Right lobe of liver (tissue), 6 donors: Measurements from ENCODE around the gene CCHCR1. TPM values are rescaled to one million over a fixed set of nuclear protein-coding genes. Genes with fewer than 3 reads are reported as not detected.

Source experiments
- ATAC-seq, 4 donors: fragments of 200-7000 bp; cut with Tn5 transposase; one replicate each; pipeline ENCODE4 v1.9.1; 2020; ENCODE audit warnings: mild to moderate bottlenecking in 4 of 4, moderate library complexity in 4 of 4
- DNase-seq, 3 donors: peaks; one replicate each; pipeline ENCODE4 v3.0.0-alpha.2; 2020
- H3K27ac ChIP-seq, 3 donors: fragments of 200-600 bp; one replicate each; pipeline ENCODE4 v1.8.0; 2022
- H3K27me3 ChIP-seq, 2 donors: fragments of 200-600 bp; one replicate each; pipeline ENCODE4 v1.8.0; 2022
- H3K36me3 ChIP-seq, 4 donors: fragments of 200-600 bp; sonication (generic) in 1 of 4; one replicate each; pipeline versions ENCODE4 v1.5.1 to v1.8.0; 2017 to 2022; ENCODE audit warnings: control low read depth in 1 of 4
- H3K4me1 ChIP-seq, 4 donors: fragments of 200-600 bp; sonication (generic) in 1 of 4; one replicate each; pipeline versions ENCODE4 v1.5.1 to v1.8.0; 2017 to 2022; ENCODE audit warnings: control low read depth in 1 of 4
- H3K4me3 ChIP-seq, 3 donors: fragments of 200-600 bp; one replicate each; pipeline ENCODE4 v1.8.0; 2022
- H3K9me3 ChIP-seq, 4 donors: fragments of 200-600 bp; sonication (generic) in 1 of 4; one replicate each; pipeline versions ENCODE4 v1.5.1 to v1.8.0; 2017 to 2022; ENCODE audit warnings: control low read depth in 1 of 4
- POLR2A ChIP-seq: fragments of 450-650 bp; IDR thresholded peaks from one replicate; pipeline ENCODE4 v1.6.1; 2017; ENCODE audit warnings: antibody characterized with exemption, mild to moderate bottlenecking
- WGBS: methylation state at CpG from one replicate; pipeline ENCODE4 v1.1.6; 2018; ENCODE audit warnings: low coverage, low lambda C conversion rate; ENCODE audit not compliant: insufficient coverage; ENCODE audit errors: missing lambda C conversion rate; 5-methylcytosine and 5-hydroxymethylcytosine counted together
- intact Hi-C, 2 donors: fragments of 100-400 bp; cut with DNase I; formaldehyde crosslinking; loops; one replicate each; pipeline versions ENCODE4 v1.11.2 to v1.14.1; 2022
- total RNA-seq, 6 experiments: library from RNA; depleted of rRNA in 2 of 6; stranded (reverse); fragments of >200 nt in 2 of 6; fragmentation: NEBNext Ultra II Directional in 3 of 6; extraction: Animal tissue kit (Norgen Biotek cat#: 25700) in 3 of 6; gene quantifications; one replicate each; pipeline versions ENCODE4 v1.1.0 to v1.2.4, GENCODE V29; 2016 to 2023
- TF ChIP-seq, protein P1 (sequence below), 4 donors: fragments of 200-600 bp in 3 of 4; fragments of 450-650 bp in 1 of 4; IDR thresholded peaks; one replicate each; pipeline versions ENCODE4 v1.5.1 to v1.8.0; 2016 to 2022; ENCODE audit warnings: antibody characterized with exemption in 4 of 4, mild to moderate bottlenecking in 2 of 4
- donor health status: DM: no; HTN: yes; CAD: no.
- donor health status: DM: no; HTN: no; CAD: no.
- donor health status: DM: no; HTN: no; CAD: no.
- donor health status: DM: no; HTN: yes; CAD: no.
- donor health status: DM: no; HTN: yes; CAD: no.

Gene CCHCR1
- total RNA-seq, 6 experiments from 2014 or later = 6.0 to 9.1 (median 8.0) TPM

DNA sequence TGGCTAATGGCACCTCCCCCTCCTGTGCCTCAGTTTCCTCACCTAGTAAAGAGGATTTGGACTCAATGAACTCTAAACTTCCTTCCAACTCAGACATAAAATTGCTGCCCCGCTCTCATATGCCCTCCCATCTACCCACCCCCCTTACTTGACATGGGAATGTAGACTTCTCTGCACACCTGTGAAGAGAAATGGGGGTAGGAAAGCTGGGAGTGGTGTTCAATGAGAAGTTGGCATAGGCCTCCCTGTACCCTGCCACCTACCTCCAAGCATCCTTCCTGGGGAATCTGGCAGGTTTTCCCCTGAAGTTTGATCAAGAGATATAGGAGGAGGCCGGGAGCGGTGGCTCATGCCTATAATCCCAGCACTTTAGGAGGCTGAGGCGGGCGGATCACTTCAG, 16.8 kb upstream of the CCHCR1 start:
- H3K9me3 ChIP-seq = no peaks in the 10 kb centered on the region
- no peaks in the 10 kb centered on the region for H3K4me1 ChIP-seq
- H3K36me3 ChIP-seq = no peaks in the 10 kb centered on the region
- intact Hi-C loops = no loop called here
- H3K27ac ChIP-seq = no peak overlapping the region
- ATAC-seq (no peak), DNase-seq (no peak)
- H3K27me3 ChIP-seq = no peaks in the 10 kb centered on the region
- TF ChIP-seq POLR2A = no peak
- TF ChIP-seq, protein P1, sequence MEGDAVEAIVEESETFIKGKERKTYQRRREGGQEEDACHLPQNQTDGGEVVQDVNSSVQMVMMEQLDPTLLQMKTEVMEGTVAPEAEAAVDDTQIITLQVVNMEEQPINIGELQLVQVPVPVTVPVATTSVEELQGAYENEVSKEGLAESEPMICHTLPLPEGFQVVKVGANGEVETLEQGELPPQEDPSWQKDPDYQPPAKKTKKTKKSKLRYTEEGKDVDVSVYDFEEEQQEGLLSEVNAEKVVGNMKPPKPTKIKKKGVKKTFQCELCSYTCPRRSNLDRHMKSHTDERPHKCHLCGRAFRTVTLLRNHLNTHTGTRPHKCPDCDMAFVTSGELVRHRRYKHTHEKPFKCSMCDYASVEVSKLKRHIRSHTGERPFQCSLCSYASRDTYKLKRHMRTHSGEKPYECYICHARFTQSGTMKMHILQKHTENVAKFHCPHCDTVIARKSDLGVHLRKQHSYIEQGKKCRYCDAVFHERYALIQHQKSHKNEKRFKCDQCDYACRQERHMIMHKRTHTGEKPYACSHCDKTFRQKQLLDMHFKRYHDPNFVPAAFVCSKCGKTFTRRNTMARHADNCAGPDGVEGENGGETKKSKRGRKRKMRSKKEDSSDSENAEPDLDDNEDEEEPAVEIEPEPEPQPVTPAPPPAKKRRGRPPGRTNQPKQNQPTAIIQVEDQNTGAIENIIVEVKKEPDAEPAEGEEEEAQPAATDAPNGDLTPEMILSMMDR (IDR thresholded peaks at IDR 0.05) = no peak
- 100% methylated on average over 1 of the region's 5 CpGs for WGBS
- no peak overlapping the region for H3K4me3 ChIP-seq

DNA sequence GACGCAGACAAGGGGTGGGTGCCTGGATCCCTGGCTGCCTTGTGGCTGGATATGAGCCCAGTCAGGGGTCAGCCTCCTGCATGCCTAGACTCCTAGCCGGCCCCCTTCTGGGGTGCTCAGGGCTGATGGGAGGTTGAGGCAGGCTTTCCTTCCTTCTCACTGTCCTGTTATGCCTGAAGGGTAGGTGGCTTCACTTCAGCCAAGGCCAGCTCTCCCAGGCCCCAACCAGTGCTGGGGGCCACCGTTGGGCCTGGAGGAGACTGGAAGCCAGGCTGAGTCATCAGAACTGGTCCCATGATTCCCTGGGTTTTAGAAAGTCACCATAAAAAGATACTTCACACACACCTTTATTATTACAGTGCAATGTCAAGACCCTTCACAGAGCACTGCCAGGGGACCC, 15.8 kb upstream of the CCHCR1 start:
- DNase-seq (no peak), ATAC-seq (no peak)
- Histone ChIP-seq H3K4me3 (no peak overlapping the region), H3K36me3 (no peaks in the 10 kb centered on the region), H3K27ac (no peak overlapping the region), H3K9me3 (no peaks in the 10 kb centered on the region), H3K4me1 (no peaks in the 10 kb centered on the region), H3K27me3 (no peaks in the 10 kb centered on the region)
- intact Hi-C loops = no loop called here
- TF ChIP-seq, protein P1 (IDR thresholded peaks at IDR 0.05) = no peak
- TF ChIP-seq POLR2A = no peak
- 60% methylated on average over 1 of the region's 3 CpGs for WGBS

DNA sequence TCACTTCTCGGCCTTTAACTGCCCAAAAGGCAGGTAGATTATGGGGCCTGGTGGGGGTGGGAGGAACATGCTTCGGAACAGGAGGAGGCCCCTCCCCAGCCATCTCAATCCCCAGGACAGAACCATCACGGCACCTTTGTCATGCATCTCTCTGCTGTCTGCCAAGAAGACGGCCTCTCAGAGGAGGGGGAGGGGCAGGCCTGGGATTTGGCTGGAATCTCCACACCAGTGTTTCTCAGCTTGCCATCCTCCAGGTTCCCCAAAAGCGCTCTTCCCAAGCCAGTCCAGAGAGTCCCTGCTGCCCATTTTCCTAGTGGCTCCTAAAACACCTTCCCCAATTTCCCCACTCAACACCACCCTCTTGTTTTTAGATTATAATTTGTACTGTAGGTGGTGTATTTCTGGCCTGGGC, 15.4 kb upstream of the CCHCR1 start:
- intact Hi-C loops = no loop called here
- H3K27ac ChIP-seq = no peak overlapping the region
- ATAC-seq = no peak
- no peaks in the 10 kb centered on the region for H3K4me1 ChIP-seq
- 77% methylated on average over 3 of the region's 5 CpGs for WGBS
- no peaks in the 10 kb centered on the region for H3K9me3 ChIP-seq
- DNase-seq = no peak
- no peak overlapping the region for H3K4me3 ChIP-seq
- no peaks in the 10 kb centered on the region for H3K36me3 ChIP-seq
- H3K27me3 ChIP-seq = no peaks in the 10 kb centered on the region
- TF ChIP-seq POLR2A = no peak
- TF ChIP-seq, protein P1 (IDR thresholded peaks at IDR 0.05) = no peak

DNA sequence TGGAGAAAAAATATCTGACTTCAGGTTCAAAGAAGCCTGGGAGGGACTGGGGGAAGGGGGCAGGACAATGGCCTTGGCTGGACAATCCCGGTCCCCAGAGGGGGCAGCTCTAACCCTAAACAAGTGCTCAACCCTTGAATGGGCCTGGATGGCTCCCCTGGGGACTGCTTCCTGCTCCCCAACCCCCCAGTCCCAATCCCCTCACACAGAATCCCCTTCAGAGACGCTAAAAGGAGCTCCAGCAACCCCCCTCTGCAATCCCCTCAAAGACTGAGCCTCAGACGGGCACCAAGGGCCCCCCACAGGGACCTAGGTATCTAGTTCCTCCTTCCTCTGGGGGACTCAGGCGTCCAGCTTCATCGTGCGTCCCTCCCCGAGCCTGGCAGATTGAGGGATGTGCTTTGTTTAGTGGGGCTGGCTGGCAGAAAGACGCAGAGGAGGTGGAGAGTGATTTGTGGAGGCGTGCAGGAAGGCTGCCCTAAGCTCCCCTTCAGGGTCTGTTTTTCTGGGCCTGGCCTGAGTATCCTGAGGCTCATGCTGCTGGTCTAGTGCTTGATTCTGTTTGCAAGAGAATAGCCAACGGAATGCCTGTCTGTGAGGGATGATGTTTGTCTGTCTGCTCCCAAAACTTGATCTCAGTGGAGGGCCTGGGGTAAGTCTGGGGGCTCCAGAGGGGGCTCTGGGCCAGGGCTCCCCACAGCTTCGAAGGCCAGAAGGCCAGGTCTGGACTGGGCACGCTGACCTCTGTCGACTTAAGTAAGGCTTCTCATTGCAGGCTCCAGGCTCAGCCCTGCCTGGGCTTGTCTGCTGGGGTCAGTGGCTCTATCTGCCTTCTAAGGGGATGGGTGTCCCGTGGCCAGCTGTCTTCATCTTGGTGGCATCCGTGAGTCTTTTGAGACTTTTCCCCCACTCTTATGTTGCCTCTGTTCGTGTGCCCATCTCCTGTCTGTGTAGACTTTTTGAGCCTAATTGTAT, 14.6 kb upstream of the CCHCR1 start:
- H3K4me3 ChIP-seq = no peak overlapping the region
- intact Hi-C loops = no loop called here
- H3K36me3 ChIP-seq = no peaks in the 10 kb centered on the region
- ATAC-seq (no peak), DNase-seq (no peak)
- no peaks in the 10 kb centered on the region for H3K27me3 ChIP-seq
- no peaks in the 10 kb centered on the region for H3K9me3 ChIP-seq
- no peaks in the 10 kb centered on the region for H3K4me1 ChIP-seq
- no peak for TF ChIP-seq POLR2A
- TF ChIP-seq, protein P1 (IDR thresholded peaks at IDR 0.05) = no peak
- WGBS = 69% methylated on average over 2 of the region's 16 CpGs
- no peak overlapping the region for H3K27ac ChIP-seq
